Gastrocnemius medialis (tissue), 4 donors: ENCODE data around the gene GIPC3. TPM values are rescaled to one million over a fixed set of nuclear protein-coding genes. Genes with fewer than 3 reads are reported as not detected.
"Not testable (repeated sequence)": the region's sequence is repeated elsewhere in the genome, so short reads cannot be mapped to it uniquely, and the experiment has no call there.

Experiments used
- ATAC-seq, 2 donors: fragments of 150-250 bp; one replicate each; pipeline ENCODE4 v1.9.1; 2016
- DNase-seq, 2 donors: peaks; one replicate each; pipeline ENCODE4 v3.0.0-alpha.2; 2019
- H3K27ac ChIP-seq, 4 donors: fragments of 200-600 bp; sonication (generic); 1 replicate in 1 of 4; 2 replicates in 3 of 4; pipeline ENCODE4 v1.5.1; 2016 to 2018; ENCODE audit warnings: mild to moderate bottlenecking in 2 of 4, moderate library complexity in 1 of 4
- H3K27me3 ChIP-seq, 3 donors: fragments of 200-600 bp; sonication (generic) in 2 of 3; 1 replicate in 1 of 3; 2 replicates in 2 of 3; pipeline versions ENCODE4 v1.5.1 to v1.6.0; 2016 to 2019; ENCODE audit warnings: mild to moderate bottlenecking in 1 of 3, moderate library complexity in 1 of 3
- H3K36me3 ChIP-seq, 2 donors: fragments of 200-600 bp; sonication (generic) in 1 of 2; one replicate each; pipeline ENCODE4 v1.5.1; 2017 to 2018
- H3K4me1 ChIP-seq, 2 donors: fragments of 200-600 bp; sonication (generic) in 1 of 2; one replicate each; pipeline ENCODE4 v1.5.1; 2016 to 2017; ENCODE audit warnings: mild to moderate bottlenecking in 2 of 2
- H3K4me3 ChIP-seq, 4 donors: fragments of 200-600 bp; sonication (generic) in 3 of 4; 1 replicate in 1 of 4; 2 replicates in 3 of 4; pipeline ENCODE4 v1.5.1; 2016 to 2019; ENCODE audit warnings: mild to moderate bottlenecking in 2 of 4
- H3K9me3 ChIP-seq, 3 donors: fragments of 200-600 bp; sonication (generic) in 2 of 3; 1 replicate in 1 of 3; 2 replicates in 2 of 3; pipeline ENCODE4 v1.5.1; 2016 to 2019
- CTCF ChIP-seq, 5 experiments: fragments of 450-650 bp in 3 of 5; fragments of 200-600 bp in 2 of 5; sonication (generic) in 2 of 5; IDR thresholded peaks in 4 of 5; conservative IDR thresholded peaks in 1 of 5; 1 replicate in 4 of 5; 2 replicates in 1 of 5; pipeline ENCODE4 v1.5.1; 2016 to 2019; ENCODE audit warnings: antibody characterized with exemption in 5 of 5, mild to moderate bottlenecking in 3 of 5, moderate library complexity in 3 of 5
- POLR2A ChIP-seq, 2 donors: fragments of 450-650 bp; IDR thresholded peaks; one replicate each; pipeline ENCODE4 v1.6.1; 2017; ENCODE audit warnings: antibody characterized with exemption in 2 of 2, mild to moderate bottlenecking in 2 of 2, moderate library complexity in 2 of 2
- in situ Hi-C, 4 donors: fragments of 200-750 bp; cut with MboI; loops; one replicate each; pipeline versions ENCODE4 v1.15.0 to v1.8.0; 2017; ENCODE audit warnings: low sequenced_read_pairs in 4 of 4
- intact Hi-C: fragments of 100-400 bp; cut with DNase I; formaldehyde crosslinking; loops from one replicate; pipeline ENCODE4 v1.15.1; 2023; ENCODE audit warnings: low total_unique reads
- total RNA-seq, 4 donors: library from RNA; depleted of rRNA; stranded (reverse); fragments of >200 nt; gene quantifications; one replicate each; pipeline versions ENCODE4 v1.1.0 to v1.2.3, GENCODE V29; 2016

GIPC3 gene
- total RNA-seq, 4 donors from 2014 or later: 0.15 to 1.1 (median 0.33) TPM

- no peaks in the 10 kb centered on the region for H3K9me3 ChIP-seq
- no peaks in the 10 kb centered on the region for H3K36me3 ChIP-seq
- peak overlapping the region in 1 of 4 donors; percentile 22 for H3K27ac ChIP-seq
- peak; percentile 37 to 74 for ATAC-seq
- in situ Hi-C loops (no loop called here), intact Hi-C loops (loop anchor here (5.0 kb wide), 1 partner anchor 33 kb away; no protein-coding TSS in a partner anchor)
- no peak for DNase-seq
- peaks cover 3 to 6% (median 4%) of the 10 kb centered on the region in 3 donors for H3K27me3 ChIP-seq
- TF ChIP-seq POLR2A (IDR thresholded peaks at IDR 0.05) (no peak), CTCF (IDR thresholded peaks at IDR 0.05 in 4 of 5, conservative IDR thresholded peaks at IDR 0.05 in 1 of 5) (no peak)
- H3K4me1 ChIP-seq: peaks cover 6 to 11% of the 10 kb centered on the region in 2 donors
- H3K4me3 ChIP-seq: no peak overlapping the region
These were observed 4.9 kb upstream of the GIPC3 start for GRCh38 chr19:3580156-3580934.

- H3K27ac ChIP-seq, H3K4me3 ChIP-seq, ATAC-seq, H3K4me1 ChIP-seq, in situ Hi-C loops, H3K9me3 ChIP-seq, DNase-seq, H3K36me3 ChIP-seq: not testable (repeated sequence)
- H3K27me3 ChIP-seq: peaks cover 12 to 15% (median 15%) of the 10 kb centered on the region in 3 donors
- intact Hi-C loops: loop anchor here (5.0 kb wide), 1 partner anchor 34 kb away; no protein-coding TSS in a partner anchor
These were observed 3.5 kb upstream of the GIPC3 start for GRCh38 chr19:3581792-3582191.

- intact Hi-C loops: loop anchor here (5.0 kb wide), 1 partner anchor 37 kb away; no protein-coding TSS in a partner anchor
- in situ Hi-C loops, H3K4me3 ChIP-seq, ATAC-seq, DNase-seq, H3K36me3 ChIP-seq, H3K9me3 ChIP-seq, H3K27ac ChIP-seq: not testable (repeated sequence)
- H3K4me1 ChIP-seq: peaks cover 10 to 11% of the 10 kb centered on the region in 2 donors
- peaks cover 12 to 15% (median 15%) of the 10 kb centered on the region in 3 donors for H3K27me3 ChIP-seq
These were observed 1.1 kb upstream of the GIPC3 start for GRCh38 chr19:3584036-3584802.

GRCh38 chr19:3586127-3586626, 899 bp downstream of the GIPC3 start:
- peaks cover 12 to 15% (median 15%) of the 10 kb centered on the region in 3 donors for H3K27me3 ChIP-seq
- peak overlapping the region in 1 of 4 donors; percentile 28 for H3K27ac ChIP-seq
- no peak for DNase-seq
- no peak for TF ChIP-seq POLR2A (IDR thresholded peaks at IDR 0.05)
- TF ChIP-seq CTCF (IDR thresholded peaks at IDR 0.05 in 4 of 5, conservative IDR thresholded peaks at IDR 0.05 in 1 of 5): peak; percentile 30 to 56 (median 52)
- no peaks in the 10 kb centered on the region for H3K36me3 ChIP-seq
- peak in 1 of 2 donors; percentile 14 for ATAC-seq
- intact Hi-C loops (loop anchor here (2.0 kb wide), 1 partner anchor 33 kb away; no protein-coding TSS in a partner anchor), in situ Hi-C loops (no loop called here)
- H3K4me3 ChIP-seq: peak overlapping the region; percentile 16 to 50 (median 36)
- H3K4me1 ChIP-seq: peaks cover 10 to 11% of the 10 kb centered on the region in 2 donors
- H3K9me3 ChIP-seq: no peaks in the 10 kb centered on the region

- no peak for TF ChIP-seq POLR2A (IDR thresholded peaks at IDR 0.05)
- no peak for TF ChIP-seq CTCF (IDR thresholded peaks at IDR 0.05 in 4 of 5, conservative IDR thresholded peaks at IDR 0.05 in 1 of 5)
- in situ Hi-C loops (no loop called here), intact Hi-C loops (loop anchor here (2.0 kb wide), 1 partner anchor 32 kb away; no protein-coding TSS in a partner anchor)
- Histone ChIP-seq H3K4me1 (peaks cover 10 to 11% of the 10 kb centered on the region in 2 donors), H3K36me3 (no peaks in the 10 kb centered on the region), H3K27me3 (peaks cover 12 to 15% (median 15%) of the 10 kb centered on the region in 3 donors), H3K27ac (no peak overlapping the region), H3K9me3 (no peaks in the 10 kb centered on the region), H3K4me3 (no peak overlapping the region)
- ATAC-seq: peak; percentile 30 to 72
- DNase-seq: peak in 1 of 2 donors; percentile 56
These were observed 1.5 kb downstream of the GIPC3 start for GRCh38 chr19:3586707-3587346.
